HL-60 (cell line): ENCODE results near the gene SLC38A2.

Source experiments
- CTCF ChIP-seq: IDR thresholded peaks from one replicate; pipeline ENCODE4 v1.5.1; 2011; ENCODE audit warnings: low read length, control low read depth, inconsistent platforms; ENCODE audit not compliant: insufficient read depth
- GABPA ChIP-seq: IDR thresholded peaks from 2 replicates; pipeline ENCODE4 v1.6.1; 2012; ENCODE audit warnings: low read depth
- POLR2AphosphoS5 ChIP-seq: IDR thresholded peaks from 2 replicates; pipeline ENCODE4 v1.6.1; 2012; ENCODE audit warnings: low read depth
- REST ChIP-seq: IDR thresholded peaks from 2 replicates; pipeline ENCODE4 v1.6.1; 2012; ENCODE audit warnings: low read depth; ENCODE audit not compliant: insufficient replicate concordance
- SPI1 ChIP-seq: IDR thresholded peaks from 2 replicates; pipeline ENCODE4 v1.6.1; 2012; ENCODE audit warnings: low read depth, mild to moderate bottlenecking, borderline replicate concordance

GRCh38 chr12:46358791-46359666 is 13.5 kb downstream of the SLC38A2 start:
- TF ChIP-seq CTCF = no peak
- no peak for TF ChIP-seq POLR2AphosphoS5
- no peak for TF ChIP-seq GABPA
- TF ChIP-seq SPI1 = no peak
- TF ChIP-seq REST = no peak
